Medulla oblongata (tissue), 1 donor: Measurements from ENCODE around the gene FAM107B.
"Not testable (repeated sequence)": the region's sequence is repeated elsewhere in the genome, so short reads cannot be mapped to it uniquely, and the experiment has no call there.

Experiments used
- DNase-seq: peaks from one replicate; pipeline ENCODE4 v3.0.0-alpha.2; 2015; ENCODE audit errors: extremely low spot score

The FAM107B gene

DNA sequence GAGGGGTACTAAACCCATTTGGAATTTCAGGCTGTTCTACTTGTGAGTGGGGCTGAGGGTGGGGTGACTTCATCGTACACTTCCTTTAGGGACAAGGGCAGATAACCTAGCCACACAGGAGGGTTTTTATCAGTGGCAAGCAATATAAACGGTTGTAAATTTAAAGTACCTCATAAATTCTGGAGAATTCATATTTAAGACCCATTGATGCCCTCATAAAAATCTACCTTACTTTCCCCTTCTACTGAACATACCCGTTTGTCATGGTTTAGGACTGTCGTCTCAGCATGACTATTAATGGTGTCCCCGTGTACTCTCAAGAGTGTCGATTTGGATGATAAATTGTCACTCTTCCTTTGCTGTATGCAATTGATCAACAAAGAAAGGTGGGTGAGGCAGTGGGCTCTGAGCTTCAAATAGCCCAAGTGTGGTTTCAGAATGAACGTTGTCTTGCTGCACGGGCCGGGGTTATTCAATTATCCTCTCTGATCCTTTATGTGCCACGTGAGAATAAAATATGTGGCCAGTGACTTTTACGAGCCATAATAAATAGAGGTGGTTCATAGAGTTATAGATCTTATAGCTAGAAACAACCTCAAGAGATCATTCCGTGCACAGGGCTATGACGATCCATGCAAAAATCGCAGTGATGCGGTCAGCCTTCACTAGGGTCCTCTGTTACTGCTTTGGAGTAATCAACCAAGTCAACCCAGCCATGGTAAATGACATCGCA, 82.2 kb downstream of the FAM107B start:
- DNase-seq = no peak

DNA sequence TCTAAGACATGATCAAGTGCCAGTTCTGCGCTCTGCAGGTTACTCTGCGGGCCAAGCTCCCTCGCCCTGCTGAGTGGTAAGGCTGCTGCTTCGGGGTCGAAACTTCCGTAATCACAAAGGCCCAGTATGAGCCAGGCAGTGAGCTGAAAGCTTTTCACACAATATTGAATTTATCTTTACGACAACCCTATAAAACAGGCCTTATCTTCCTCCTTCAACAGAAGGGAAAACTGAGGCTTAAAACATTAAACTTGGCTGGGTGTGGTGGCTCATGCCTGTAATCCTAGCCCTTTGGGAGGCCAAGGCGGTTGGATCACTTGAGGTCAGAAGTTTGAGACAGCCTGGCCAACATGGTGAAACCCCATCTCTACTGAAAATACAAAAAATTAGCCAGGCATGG, 83.3 kb downstream of the FAM107B start:
- no peak for DNase-seq

DNA sequence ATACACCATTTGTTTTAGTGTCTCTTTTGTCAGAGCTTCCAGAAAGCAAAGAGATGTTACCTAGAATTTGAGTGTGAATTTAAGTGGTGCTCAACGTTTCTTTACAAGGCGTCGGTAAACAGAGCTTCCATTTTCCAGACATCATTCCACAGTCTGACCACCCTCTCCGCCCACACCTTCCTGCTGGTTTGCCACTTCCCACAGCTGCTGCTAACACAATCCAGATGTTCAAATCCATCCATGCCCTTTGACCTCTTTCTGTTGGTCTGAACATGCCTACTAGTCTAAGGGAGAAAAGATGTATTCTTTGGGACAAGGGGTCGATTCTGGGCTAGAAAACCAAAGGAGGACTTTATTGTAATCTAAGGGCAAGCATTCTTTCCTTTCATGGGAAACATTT, 86.1 kb downstream of the FAM107B start:
- DNase-seq = no peak

DNA sequence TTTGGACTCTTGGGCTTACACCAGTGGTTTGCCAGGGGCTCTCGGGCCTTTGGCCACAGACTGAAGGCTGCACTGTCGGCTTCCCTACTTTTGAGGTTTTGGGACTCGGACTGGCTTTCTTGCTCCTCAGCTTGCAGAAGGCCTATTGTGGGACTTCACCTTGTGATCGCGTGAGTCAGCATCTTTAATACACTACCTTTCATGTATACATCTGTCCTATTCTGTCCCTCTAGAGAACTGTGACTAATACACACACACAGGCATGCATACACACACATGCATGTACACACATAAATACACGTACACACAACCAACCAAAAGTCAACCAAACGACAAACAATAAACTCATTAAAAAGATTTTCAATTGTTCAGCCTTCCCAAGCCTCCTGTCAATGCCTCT, 86.5 kb downstream of the FAM107B start:
- not testable (repeated sequence) for DNase-seq

DNA sequence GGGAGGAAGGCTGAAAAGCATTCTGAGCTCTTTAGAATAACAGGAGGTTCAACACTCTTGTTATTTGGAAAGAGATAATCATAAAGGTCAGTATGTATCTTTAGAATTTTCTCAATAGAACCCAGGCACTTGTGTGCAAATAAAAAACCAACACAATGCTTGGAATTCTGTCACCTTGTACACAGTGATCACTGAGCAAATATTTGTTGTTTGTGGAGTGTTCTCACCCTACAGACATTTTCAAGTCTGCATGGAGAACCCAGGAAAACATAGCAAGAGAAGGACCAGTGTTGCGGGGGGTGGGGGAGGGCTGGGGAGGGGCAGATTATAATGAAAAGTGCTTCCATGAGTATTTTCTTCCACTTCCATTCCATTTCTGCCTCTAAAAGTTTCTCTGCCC, 87.4 kb downstream of the FAM107B start:
- DNase-seq = no peak

DNA sequence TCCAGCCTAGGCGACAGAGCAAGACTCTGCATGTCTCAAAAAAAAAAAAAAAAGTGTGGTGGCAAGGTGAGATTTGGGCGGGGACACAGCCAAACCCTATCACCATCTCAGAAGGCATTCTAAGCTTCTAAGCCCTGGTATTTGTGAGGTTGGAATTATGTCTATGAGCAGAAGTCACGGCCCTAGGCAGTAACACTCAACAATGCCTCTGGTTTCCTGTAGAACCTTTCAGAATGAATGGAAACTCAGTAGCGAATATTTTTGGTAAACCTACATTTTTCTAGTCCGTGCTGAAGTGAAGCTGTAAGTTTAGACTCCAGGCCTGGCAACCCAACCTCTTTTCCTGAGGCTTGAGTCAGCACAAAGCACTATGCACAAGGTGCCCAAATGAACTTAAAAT, 88.3 kb downstream of the FAM107B start:
- no peak for DNase-seq

DNA sequence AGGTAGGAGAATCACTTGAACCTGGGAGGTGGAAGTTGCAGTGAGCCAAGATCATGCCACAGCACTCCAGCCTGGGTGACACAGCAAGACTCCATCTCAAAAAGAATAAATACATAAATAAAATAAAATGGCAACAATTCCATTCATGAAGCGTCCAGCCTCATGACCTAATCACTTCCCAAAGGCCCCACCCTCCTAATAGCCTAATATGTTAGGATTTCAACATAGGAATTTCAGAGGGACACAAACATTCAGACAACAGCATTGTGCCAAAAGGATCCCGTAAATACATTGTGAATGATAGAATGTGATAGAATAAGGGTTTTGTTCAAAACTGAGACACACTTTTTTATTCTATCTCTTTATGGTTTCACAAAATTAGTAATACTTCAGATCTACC, 90.3 kb downstream of the FAM107B start:
- no peak for DNase-seq

DNA sequence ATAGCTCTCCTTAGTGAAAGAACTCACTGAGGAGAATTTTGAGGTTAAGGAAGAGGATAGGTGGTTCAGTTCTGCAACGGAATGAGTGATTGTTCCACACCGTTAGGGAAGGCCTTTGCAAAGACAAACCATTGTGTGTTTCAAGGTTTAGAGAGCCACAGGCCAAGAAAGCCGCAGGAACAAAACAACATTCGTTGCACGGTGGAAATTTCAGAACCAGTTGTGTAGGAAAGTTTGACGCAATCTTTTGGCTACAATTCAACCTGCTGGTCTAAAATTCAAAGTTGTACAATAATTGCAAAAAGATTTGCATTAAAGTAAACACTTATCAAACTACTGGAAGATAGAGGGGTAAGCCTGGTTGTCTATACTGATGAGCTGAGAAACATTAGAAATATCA, 91.4 kb downstream of the FAM107B start:
- no peak for DNase-seq

DNA sequence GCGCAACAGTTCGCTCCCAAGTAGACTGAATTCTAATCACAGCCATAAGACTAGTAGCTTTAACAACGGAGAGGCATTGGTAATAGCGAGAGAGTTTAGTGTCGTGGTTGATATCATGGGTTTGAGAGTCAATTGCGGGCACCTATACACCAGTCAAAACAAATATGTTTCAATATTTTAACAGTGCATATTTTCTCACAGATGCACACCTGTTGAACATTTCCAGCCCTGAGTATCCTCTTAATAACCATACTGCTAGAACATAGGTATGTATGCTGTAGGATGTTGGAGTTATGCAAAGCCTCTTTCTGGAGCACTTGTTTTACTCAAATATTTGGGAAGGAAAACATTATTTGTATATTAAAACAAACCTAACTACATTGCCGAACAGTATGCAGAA, 92.9 kb downstream of the FAM107B start:
- no peak for DNase-seq

DNA sequence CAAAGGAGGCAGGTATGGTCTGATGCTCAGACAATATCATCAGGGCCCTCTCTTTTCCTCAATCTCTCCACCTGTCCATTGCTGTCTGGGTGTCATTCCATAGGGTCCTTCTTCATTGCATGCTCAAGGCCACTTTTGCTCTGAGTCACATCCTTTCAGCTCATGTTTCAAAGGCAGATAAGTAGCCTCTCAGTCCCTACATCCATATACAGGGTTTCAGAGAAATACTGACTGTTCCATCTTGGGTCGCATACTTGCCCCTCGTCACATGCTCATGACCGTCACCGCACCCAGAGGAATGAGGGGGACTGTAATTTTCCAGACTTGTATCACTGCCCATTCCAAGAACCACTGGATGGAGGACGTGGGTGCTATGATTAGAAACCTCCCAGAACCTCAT, 93.4 kb downstream of the FAM107B start:
- DNase-seq = no peak

DNA sequence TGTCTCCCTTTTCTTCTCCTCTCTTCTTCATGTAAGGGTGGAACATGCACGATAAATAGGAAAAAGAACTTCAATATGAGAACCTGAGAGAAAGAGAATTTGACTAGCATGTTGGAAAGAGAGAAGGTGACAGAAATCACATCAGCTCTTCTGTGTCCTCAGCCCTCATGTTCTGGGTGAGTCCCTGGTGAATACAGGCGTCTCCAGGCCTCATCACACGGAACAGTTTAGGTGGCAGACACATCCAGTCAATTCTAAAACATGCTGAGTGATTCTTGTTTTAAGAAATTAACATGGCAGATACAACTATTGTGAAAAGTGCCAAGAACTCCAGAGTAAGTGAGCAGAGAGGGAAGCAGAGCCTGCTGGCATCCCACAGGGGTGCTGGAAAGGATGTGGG, 96.1 kb downstream of the FAM107B start:
- no peak for DNase-seq

DNA sequence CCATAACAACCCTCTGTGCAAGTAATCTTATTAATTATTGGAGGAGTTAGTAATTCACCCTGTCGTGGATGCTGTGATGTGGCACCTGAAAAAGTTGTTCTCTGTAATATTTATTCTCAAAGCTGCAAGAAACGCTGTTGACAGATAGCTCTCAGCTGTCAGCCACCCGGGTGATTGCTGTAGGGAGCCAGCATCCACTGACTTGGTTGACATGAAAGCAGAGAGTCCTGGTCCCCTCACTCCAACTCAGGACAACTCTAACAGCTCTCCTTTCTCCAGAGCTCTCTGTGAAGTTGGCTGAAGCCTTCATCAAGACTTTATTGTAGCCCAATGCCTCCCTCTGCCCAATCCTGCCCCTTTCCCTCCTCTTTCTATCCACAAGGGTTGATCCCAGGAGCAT, 98.0 kb downstream of the FAM107B start:
- no peak for DNase-seq

DNA sequence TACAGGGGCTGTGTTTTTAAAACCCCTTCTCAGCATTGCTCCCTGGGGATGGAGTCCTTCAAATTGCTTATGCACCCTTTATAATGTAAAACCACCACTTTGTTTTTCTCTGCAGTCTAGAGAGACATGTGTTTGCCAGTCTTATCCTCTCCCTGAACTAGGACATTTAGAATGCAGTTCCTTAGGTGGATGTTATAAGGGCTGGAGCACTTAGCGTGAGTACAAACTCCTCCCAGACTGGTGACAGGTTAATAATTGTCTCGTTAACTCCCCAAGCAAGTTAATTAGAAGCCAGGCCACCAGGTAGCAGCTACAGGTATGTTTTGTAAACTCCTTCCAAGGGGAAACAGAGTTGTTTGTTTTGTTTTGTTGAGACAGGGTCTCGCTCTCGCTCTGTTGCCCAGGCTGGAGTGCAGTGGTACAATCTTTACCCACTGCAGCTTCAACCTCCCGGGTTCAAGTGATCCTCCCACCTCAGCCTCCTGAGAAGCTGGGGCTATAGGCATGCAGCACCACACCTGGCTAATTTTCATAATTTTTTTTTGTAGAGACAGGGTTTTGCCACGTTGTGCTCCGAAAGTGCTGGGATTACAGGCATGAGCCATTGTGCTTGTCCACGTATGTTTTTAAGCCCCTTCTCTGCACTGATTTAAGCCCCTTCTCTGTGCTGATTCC, 100.2 kb downstream of the FAM107B start:
- no peak for DNase-seq

DNA sequence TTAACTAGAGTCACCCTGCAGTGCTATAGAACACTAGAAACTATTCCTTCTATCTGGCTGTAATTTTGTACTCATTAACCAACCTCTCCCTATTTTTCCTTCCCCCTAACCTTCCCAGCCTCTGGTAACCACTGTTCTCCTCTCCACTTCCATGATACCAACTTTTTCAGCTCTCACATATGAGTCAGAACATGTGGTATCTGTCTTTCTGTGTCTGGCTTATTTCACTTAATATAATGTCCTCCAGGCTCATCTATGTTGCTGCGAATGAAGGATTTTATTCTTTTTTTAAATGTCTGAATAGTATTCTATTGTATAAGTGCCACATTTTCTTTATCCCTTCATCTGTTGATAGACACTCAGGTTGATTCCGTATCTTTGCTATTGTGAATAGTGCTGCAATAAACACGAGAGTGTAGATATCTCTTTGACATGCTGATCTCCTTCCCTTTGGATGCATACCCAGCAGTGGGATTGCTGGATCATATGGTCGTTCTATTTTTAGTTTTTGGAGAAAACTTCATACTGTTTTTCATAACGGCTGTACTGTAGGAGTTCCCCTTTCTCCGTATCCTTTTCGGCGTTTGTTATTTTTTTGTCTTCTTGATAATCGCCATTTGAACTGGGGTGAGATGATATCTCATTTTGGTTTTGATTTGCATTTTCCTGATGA, 101.4 kb downstream of the FAM107B start:
- DNase-seq = no peak

DNA sequence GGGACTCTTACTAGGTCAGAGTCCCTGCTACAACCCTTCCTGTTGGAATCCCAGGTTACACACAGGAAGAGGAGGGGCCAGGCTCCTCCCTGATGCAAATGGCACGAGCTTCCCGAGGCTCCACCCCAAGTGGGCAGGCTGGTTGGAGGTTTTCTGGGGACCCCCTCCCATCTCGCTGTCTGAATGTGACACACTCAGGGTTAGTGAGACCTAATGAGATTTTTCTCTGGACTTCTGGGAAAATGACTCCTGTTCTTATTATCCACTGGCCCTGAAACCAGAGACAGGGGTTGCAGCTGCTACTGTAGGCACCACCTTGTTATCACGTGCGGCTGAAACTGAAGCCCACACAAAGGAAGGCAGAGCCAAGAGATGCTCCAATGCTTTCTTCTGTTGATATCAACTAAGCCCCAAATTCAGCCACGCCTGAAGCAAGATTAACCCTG, 103.3 kb downstream of the FAM107B start:
- no peak for DNase-seq

DNA sequence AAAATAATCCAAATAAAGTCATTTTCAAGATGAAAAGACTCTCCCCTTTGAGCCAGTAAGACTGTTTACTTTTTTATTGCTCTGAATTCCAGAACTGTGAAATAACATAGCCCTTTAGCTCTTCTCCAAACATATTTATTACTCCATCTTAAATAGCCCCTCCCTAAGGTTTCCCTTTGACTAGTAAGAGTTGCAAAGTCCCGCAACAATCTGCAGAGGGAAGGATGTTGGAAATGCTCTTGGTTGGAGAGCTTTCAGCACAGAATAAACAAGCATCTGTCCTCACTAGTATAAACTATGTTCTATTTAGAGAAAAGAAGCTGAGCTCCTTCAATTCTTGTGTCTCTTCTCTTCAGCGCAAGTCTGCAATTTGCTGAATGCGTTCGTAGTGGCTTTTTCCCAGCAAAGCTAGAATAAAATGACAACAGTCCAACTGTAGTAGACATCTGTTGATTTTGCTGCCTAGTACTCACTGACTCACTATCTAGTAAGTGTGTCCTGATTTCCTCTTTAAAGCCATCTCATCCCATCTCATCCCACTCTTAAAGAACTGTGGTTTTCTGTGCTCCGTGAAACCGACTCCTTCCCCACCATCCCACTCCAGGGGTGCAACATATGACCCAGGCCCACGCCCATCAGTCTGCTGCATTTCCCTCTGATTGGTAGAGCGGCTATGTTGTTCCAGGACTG, 104.0 kb downstream of the FAM107B start:
- DNase-seq = no peak

DNA sequence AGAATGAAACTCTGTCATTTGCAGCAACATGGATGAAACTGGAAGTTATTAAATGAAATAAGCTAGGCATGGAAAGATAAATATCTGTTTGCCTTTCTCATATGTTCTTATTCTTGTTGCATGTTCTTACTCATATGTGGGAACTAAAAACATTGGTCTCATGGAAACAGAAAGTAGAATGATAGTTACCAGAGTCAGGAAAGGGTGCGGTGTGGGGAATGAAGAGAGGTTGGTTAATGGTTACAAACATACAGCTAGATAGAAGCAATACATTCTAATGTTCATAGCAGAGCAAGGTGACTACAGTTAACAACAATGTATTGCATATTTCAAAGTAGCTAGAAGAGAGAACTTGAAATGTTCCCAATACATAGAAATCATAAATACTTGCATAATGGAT, 105.1 kb downstream of the FAM107B start:
- no peak for DNase-seq

DNA sequence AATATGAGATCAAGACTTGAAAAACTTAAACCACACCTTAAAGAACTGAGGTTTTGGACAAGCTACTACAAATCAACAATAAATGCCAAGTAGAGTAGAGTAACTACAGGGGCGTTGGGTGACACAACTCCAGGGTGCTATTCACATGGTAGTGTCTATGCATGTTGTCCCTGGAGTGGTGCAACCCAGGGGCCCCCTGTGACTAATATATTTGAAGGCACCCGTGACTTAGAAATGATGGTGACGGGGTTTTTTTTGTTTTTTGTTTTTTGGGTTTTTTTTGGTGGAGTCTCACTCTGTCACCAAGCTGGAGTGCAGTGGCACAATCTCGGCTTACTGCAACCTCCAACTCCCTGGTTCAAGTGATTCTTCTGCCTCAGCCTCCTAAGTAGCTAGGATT, 106.9 kb downstream of the FAM107B start:
- no peak for DNase-seq

DNA sequence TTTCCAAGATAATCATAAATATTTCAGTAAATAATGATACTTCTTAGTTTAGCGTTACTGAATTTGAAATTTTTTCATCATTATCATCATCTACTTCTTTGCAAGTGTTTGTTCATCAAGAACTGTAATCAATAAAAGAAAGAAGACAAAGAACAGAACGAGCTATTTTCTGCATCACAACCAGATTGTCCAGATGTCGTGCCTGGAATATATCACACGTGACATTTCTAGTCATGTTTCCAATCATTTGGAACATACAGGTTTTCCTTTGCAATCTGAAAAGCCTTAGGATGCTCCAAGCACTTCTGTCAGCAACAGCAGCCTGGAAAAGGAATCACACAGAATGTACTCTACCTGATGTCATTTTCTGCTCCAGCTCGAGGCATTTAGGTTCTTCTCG, 107.4 kb downstream of the FAM107B start:
- DNase-seq = no peak

DNA sequence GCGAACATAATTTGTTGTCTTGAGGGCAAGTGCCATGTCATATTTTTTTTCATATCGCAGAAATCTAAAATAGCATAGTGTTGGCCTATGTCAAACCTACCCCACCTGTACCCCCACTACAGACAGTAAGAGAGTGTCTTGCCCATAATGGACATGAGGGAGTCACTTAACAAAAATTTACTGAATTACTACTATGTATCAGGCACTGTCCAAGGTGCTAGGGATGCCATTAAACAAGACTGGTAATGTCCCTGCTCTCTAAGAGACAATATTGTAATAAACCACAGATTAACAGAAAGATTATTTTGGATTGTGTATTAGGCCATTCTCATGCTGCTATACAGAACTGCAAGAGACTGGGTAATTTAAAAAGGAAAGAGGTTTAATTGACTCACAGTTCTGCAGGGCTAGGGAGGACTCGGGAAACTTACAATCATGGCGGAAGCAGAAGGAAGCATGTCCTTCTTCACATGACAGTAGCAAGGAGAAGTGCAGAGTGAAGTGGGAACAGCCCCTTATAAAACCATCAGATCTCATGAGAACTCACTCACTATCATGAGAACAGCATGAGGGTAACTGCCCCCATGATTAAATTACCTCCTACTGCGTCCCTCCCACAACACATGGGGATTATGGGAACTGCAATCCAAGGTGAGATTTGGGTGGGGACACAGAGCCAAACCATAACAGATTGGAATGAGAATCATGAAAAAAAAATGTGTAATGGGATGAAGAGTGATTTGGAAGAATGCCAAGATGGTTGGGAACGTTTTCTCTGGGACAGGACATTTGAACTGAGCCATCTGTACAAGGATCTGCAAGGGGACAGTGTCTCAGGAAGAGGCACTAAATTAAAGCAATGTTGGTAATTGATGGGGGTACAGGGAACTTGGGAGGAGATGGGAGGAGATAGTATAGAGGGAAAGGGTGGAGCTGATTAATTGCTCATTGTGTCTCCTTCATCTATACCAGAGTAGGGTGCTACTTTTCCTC, 108.5 kb downstream of the FAM107B start:
- DNase-seq = no peak

DNA sequence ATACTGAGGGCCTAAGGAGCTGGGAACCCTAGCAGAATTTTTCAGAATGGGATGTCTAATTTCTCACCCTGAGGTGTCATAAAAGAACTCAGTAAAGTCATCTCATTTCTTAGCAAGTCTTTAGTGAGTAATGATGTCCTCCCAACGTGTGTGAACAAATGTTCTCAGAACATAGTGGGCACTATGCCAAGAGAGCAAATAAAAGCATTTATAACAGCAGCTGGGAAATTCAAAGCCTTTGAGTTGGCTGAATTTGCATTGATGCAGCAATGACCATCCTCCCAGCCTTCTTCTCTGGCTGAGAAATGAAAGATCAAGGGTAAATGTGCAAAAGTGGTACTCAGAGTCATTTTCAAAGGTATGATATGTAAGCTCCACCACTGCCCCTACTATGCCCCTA, 109.4 kb downstream of the FAM107B start:
- DNase-seq = no peak
